DND-41 (cell line): Measurements from ENCODE around the gene RHOG.

Experiments
- ATAC-seq: fragments of 200-7000 bp; cut with Tn5 transposase; 3 replicates; pipeline ENCODE4 v1.9.1; 2021; ENCODE audit warnings: low read depth; ENCODE audit not compliant: insufficient read depth
- DNase-seq: peaks from one replicate; pipeline ENCODE4 v3.0.0-alpha.2; 2020
- H2AFZ ChIP-seq: 2 replicates; pipeline ENCODE4 v1.6.0; 2012; ENCODE audit warnings: low read depth, low read length
- H3K27ac ChIP-seq: 2 replicates; pipeline ENCODE4 v1.5.1; 2012; ENCODE audit warnings: low read length, inconsistent platforms
- H3K27me3 ChIP-seq: fragments of 200-600 bp; sonication (generic); 2 replicates; pipeline ENCODE4 v1.6.0; 2012; ENCODE audit warnings: low read length, mild to moderate bottlenecking, inconsistent platforms; ENCODE audit not compliant: insufficient read depth, poor library complexity
- H3K36me3 ChIP-seq: 2 replicates; pipeline ENCODE4 v1.5.1; 2012; ENCODE audit warnings: low read length, inconsistent platforms; ENCODE audit not compliant: insufficient read depth
- H3K4me1 ChIP-seq: 2 replicates; pipeline ENCODE4 v1.5.1; 2012; ENCODE audit warnings: mild to moderate bottlenecking, low read length; ENCODE audit not compliant: insufficient read depth
- H3K4me2 ChIP-seq: 2 replicates; pipeline ENCODE4 v1.6.0; 2012; ENCODE audit warnings: mild to moderate bottlenecking, moderate library complexity, low read length, inconsistent platforms; ENCODE audit not compliant: insufficient read depth
- H3K4me3 ChIP-seq, 2 experiments: fragments of 200-600 bp in 1 of 2; shearing (Covaris generic) in 1 of 2; 2 replicates each; pipeline ENCODE4 v1.5.1; 2012 to 2016; ENCODE audit warnings: inconsistent platforms in 2 of 2, low read length in 2 of 2, mild to moderate bottlenecking in 2 of 2, low read depth in 1 of 2, moderate library complexity in 1 of 2
- H3K79me2 ChIP-seq: 2 replicates; pipeline ENCODE4 v1.6.0; 2012; ENCODE audit warnings: low read length, inconsistent platforms; ENCODE audit not compliant: insufficient read depth
- H3K9ac ChIP-seq: 2 replicates; pipeline ENCODE4 v1.6.0; 2012; ENCODE audit warnings: low read depth, mild to moderate bottlenecking, inconsistent platforms, low read length, moderate library complexity
- H3K9me3 ChIP-seq: 2 replicates; pipeline ENCODE4 v1.5.1; 2012; ENCODE audit warnings: low read length, moderate library complexity, mild to moderate bottlenecking, inconsistent platforms; ENCODE audit not compliant: insufficient read depth, severe bottlenecking
- H4K20me1 ChIP-seq: 2 replicates; pipeline ENCODE4 v1.6.0; 2012; ENCODE audit warnings: low read length; ENCODE audit not compliant: insufficient read depth
- CTCF ChIP-seq: IDR thresholded peaks from 2 replicates; pipeline ENCODE4 v1.5.1; 2012; ENCODE audit warnings: borderline replicate concordance, low read length, moderate library complexity, mild to moderate bottlenecking; ENCODE audit not compliant: poor library complexity, severe bottlenecking; ENCODE audit errors: extremely low read depth
- EZH2 ChIP-seq: IDR thresholded peaks from 3 replicates; pipeline ENCODE4 v1.6.1; 2012; ENCODE audit warnings: borderline replicate concordance, low read depth, mild to moderate bottlenecking, moderate library complexity, low read length, inconsistent platforms; ENCODE audit not compliant: severe bottlenecking

The RHOG gene

GRCh38 chr11:3840870-3841425 is at the start of gene RHOG:
RHOG (minus strand) TSS chr11:3840959; CDS start chr11:3828138, 12,821 bp downstream.
- peaks cover 36% of the 10 kb centered on the region for H4K20me1 ChIP-seq
- H3K27ac ChIP-seq, result peak within 1 kb of the TSS; percentile 93
- H2AFZ ChIP-seq, result peak within 1 kb of the TSS; percentile 74
- H3K36me3 ChIP-seq, result peaks cover 8% of the 10 kb centered on the region; the same call in 1 of the 2 replicates
- peak within 1 kb of the TSS; percentile 76 for H3K9ac ChIP-seq
- peak; percentile 60 for ATAC-seq
- no peaks in the 10 kb centered on the region for H3K27me3 ChIP-seq
- peak within 1 kb of the TSS; percentile 74 to 81; a peak in 3 of 4 replicates for H3K4me3 ChIP-seq
- peak within 1 kb of the TSS; percentile 78 for H3K4me2 ChIP-seq
- H3K9me3 ChIP-seq, result no peaks in the 10 kb centered on the region
- no peak for TF ChIP-seq CTCF
- TF ChIP-seq EZH2, result no peak
- DNase-seq, result no peak
- peaks cover 60% of the 10 kb centered on the region for H3K79me2 ChIP-seq
- peaks cover 50% of the 10 kb centered on the region for H3K4me1 ChIP-seq

- Histone ChIP-seq H3K9ac (no peak overlapping the region), H3K4me2 (no peak overlapping the region), H2AFZ (no peak overlapping the region), H3K4me1 (peaks cover 46% of the 10 kb centered on the region), H4K20me1 (peaks cover 4% of the 10 kb centered on the region; the same call in 1 of the 2 replicates), H3K9me3 (no peaks in the 10 kb centered on the region), H3K36me3 (peaks cover 4% of the 10 kb centered on the region; the same call in 1 of the 2 replicates), H3K4me3 (no peak overlapping the region), H3K27me3 (no peaks in the 10 kb centered on the region), H3K79me2 (peaks cover 79% of the 10 kb centered on the region), H3K27ac (no peak overlapping the region)
- DNase-seq (no peak), ATAC-seq (no peak)
- no peak for TF ChIP-seq CTCF
Measured at GRCh38 chr11:3890014-3890413, 49.3 kb upstream of the RHOG start.

GRCh38 chr11:3888876-3889275 is 48.1 kb upstream of the RHOG start:
- Histone ChIP-seq H3K27me3 (no peaks in the 10 kb centered on the region), H3K4me2 (no peak overlapping the region), H4K20me1 (peaks cover 10% of the 10 kb centered on the region; the same call in 1 of the 2 replicates), H3K79me2 (peaks cover 89% of the 10 kb centered on the region), H3K36me3 (peaks cover 4% of the 10 kb centered on the region; the same call in 1 of the 2 replicates), H3K9ac (no peak overlapping the region), H3K4me1 (peaks cover 35% of the 10 kb centered on the region), H3K9me3 (no peaks in the 10 kb centered on the region), H3K27ac (no peak overlapping the region), H2AFZ (no peak overlapping the region), H3K4me3 (no peak overlapping the region)
- ATAC-seq (no peak), DNase-seq (no peak)
- TF ChIP-seq EZH2 (no peak), CTCF (no peak)
